Caki2 (cell line): Measurements from ENCODE around the gene BICD1. TPM values are rescaled to one million over a fixed set of nuclear protein-coding genes. Genes with fewer than 3 reads are reported as not detected.
"Not testable (repeated sequence)": the region's sequence is repeated elsewhere in the genome, so short reads cannot be mapped to it uniquely, and the experiment has no call there.

Experiments
- DNase-seq: peaks from one replicate; pipeline ENCODE4 v3.0.0-alpha.2; 2015; ENCODE audit warnings: low read depth
- in situ Hi-C: cut with HindIII; loops from 2 replicates; pipeline ENCODE4 v1.10.0; 2016; ENCODE audit warnings: low sequenced_read_pairs, low pct_unique_long_range_greater_than_20kb, mixed read lengths
- total RNA-seq: library from RNA; depleted of rRNA; stranded (reverse); fragments of >200 nt; shearing (Covaris generic); gene quantifications from 2 replicates; pipeline ENCODE4 v1.2.3, GENCODE V29; 2014; ENCODE audit warnings: low replicate concordance

Gene BICD1
- total RNA-seq, 1 experiment from 2014 or later: 11.1 TPM

GRCh38 chr12:32163596-32163995, 56.9 kb downstream of the BICD1 start:
- in situ Hi-C loops: no loop called here
- no peak for DNase-seq

GRCh38 chr12:32166510-32166909, 59.9 kb downstream of the BICD1 start:
- no peak for DNase-seq
- in situ Hi-C loops: no loop called here

- DNase-seq: no peak
- in situ Hi-C loops: no loop called here
Measured at GRCh38 chr12:32170437-32170998, 63.9 kb downstream of the BICD1 start.

- no peak for DNase-seq
- in situ Hi-C loops: no loop called here
Measured at GRCh38 chr12:32171211-32171610, 64.6 kb downstream of the BICD1 start.

- no peak for DNase-seq
- in situ Hi-C loops: no loop called here
Measured at GRCh38 chr12:32176606-32177005, 70.0 kb downstream of the BICD1 start.

- in situ Hi-C loops: no loop called here
- no peak for DNase-seq
Measured at GRCh38 chr12:32178341-32179010, 71.8 kb downstream of the BICD1 start.

GRCh38 chr12:32179011-32179395, 72.4 kb downstream of the BICD1 start:
- no peak for DNase-seq
- in situ Hi-C loops: no loop called here

GRCh38 chr12:32181498-32182175, 75.0 kb downstream of the BICD1 start:
- no peak for DNase-seq
- in situ Hi-C loops: no loop called here

GRCh38 chr12:32183650-32184049, 77.0 kb downstream of the BICD1 start:
- peak; percentile 31 for DNase-seq
- in situ Hi-C loops: no loop called here

- DNase-seq, in situ Hi-C loops: not testable (repeated sequence)
Measured at GRCh38 chr12:32187127-32187526, 80.5 kb downstream of the BICD1 start.

GRCh38 chr12:32191445-32191844, 84.8 kb downstream of the BICD1 start:
- in situ Hi-C loops: no loop called here
- no peak for DNase-seq

GRCh38 chr12:32196250-32197198, 89.9 kb downstream of the BICD1 start:
- in situ Hi-C loops: no loop called here
- no peak for DNase-seq

- DNase-seq: no peak
- in situ Hi-C loops: no loop called here
Measured at GRCh38 chr12:32197421-32197820, 90.8 kb downstream of the BICD1 start.

- in situ Hi-C loops: no loop called here
- no peak for DNase-seq
Measured at GRCh38 chr12:32198555-32198954, 91.9 kb downstream of the BICD1 start.

- in situ Hi-C loops: no loop called here
- no peak for DNase-seq
Measured at GRCh38 chr12:32201096-32201495, 94.4 kb downstream of the BICD1 start.

- DNase-seq: no peak
- in situ Hi-C loops: no loop called here
Measured at GRCh38 chr12:32201976-32202375, 95.3 kb downstream of the BICD1 start.

- no peak for DNase-seq
Measured at GRCh38 chr12:32205731-32206130, 99.1 kb downstream of the BICD1 start.

GRCh38 chr12:32208355-32208754, 101.7 kb downstream of the BICD1 start:
- in situ Hi-C loops: no loop called here
- no peak for DNase-seq

More at GRCh38 chr12:32205731-32206130, 99.1 kb downstream of the BICD1 start:
- in situ Hi-C loops: no loop called here
